Transverse colon (tissue), 4 donors: Measurements from ENCODE around the gene GAPVD1. TPM values are rescaled to one million over a fixed set of nuclear protein-coding genes. Genes with fewer than 3 reads are reported as not detected.

Source experiments
- DNase-seq: peaks from one replicate; pipeline ENCODE4 v3.0.0-alpha.2; 2019
- H3K27ac ChIP-seq, 4 donors: fragments of 200-600 bp; sonication (generic); 2 replicates each; pipeline ENCODE4 v1.5.1; 2016 to 2018; ENCODE audit warnings: inconsistent platforms in 4 of 4
- H3K27me3 ChIP-seq: fragments of 200-600 bp; sonication (generic); 2 replicates; pipeline ENCODE4 v1.5.1; 2017; ENCODE audit warnings: inconsistent platforms
- H3K36me3 ChIP-seq, 4 donors: fragments of 200-600 bp; sonication (generic); 2 replicates each; pipeline ENCODE4 v1.5.1; 2017 to 2019; ENCODE audit warnings: inconsistent platforms in 4 of 4
- H3K4me1 ChIP-seq, 4 donors: fragments of 200-600 bp; sonication (generic); 2 replicates each; pipeline ENCODE4 v1.5.1; 2017 to 2020; ENCODE audit warnings: inconsistent platforms in 4 of 4
- H3K4me3 ChIP-seq, 4 donors: fragments of 200-600 bp; sonication (generic); 1 replicate in 1 of 4; 2 replicates in 3 of 4; pipeline versions ENCODE4 v1.5.1 to v1.6.1; 2017 to 2019; ENCODE audit warnings: inconsistent platforms in 4 of 4
- H3K9me3 ChIP-seq, 2 donors: fragments of 200-600 bp; sonication (generic); 2 replicates each; pipeline ENCODE4 v1.5.1; 2017 to 2019; ENCODE audit warnings: inconsistent platforms in 2 of 2
- CTCF ChIP-seq, 5 experiments: fragments of 200-600 bp in 3 of 5; fragments of 450-650 bp in 2 of 5; sonication (generic) in 3 of 5; IDR thresholded peaks; 1 replicate in 2 of 5; 2 replicates in 3 of 5; pipeline ENCODE4 v1.5.1; 2016 to 2017; ENCODE audit warnings: antibody characterized with exemption in 5 of 5, inconsistent platforms in 3 of 5, mild to moderate bottlenecking in 2 of 5, moderate library complexity in 1 of 5
- EP300 ChIP-seq: sonication (generic); formaldehyde crosslinking; IDR thresholded peaks from one replicate; pipeline ENCODE4 v1.6.1; 2017; ENCODE audit warnings: antibody characterized with exemption, low read depth
- POLR2A ChIP-seq: fragments of 450-650 bp; IDR thresholded peaks from one replicate; pipeline ENCODE4 v1.6.1; 2016; ENCODE audit warnings: antibody characterized with exemption, mild to moderate bottlenecking, moderate library complexity
- POLR2AphosphoS5 ChIP-seq, 3 donors: sonication (generic); formaldehyde crosslinking; IDR thresholded peaks; one replicate each; pipeline ENCODE4 v1.6.1; 2016; ENCODE audit warnings: antibody characterized with exemption in 3 of 3
- WGBS, 2 donors: methylation state at CpG; one replicate each; pipeline ENCODE4 v1.1.5; 2018; ENCODE audit warnings: low coverage in 1 of 2; 5-methylcytosine and 5-hydroxymethylcytosine counted together
- in situ Hi-C, 4 donors: fragments of 200-750 bp; cut with MboI; loops; one replicate each; pipeline versions ENCODE4 v1.15.0 to v1.15.1; 2017; ENCODE audit warnings: low sequenced_read_pairs in 3 of 4, low pct_ligation_motif_present in 1 of 4, low pct_unique_long_range_greater_than_20kb in 1 of 4
- intact Hi-C: fragments of 100-400 bp; cut with DNase I; formaldehyde crosslinking; loops from one replicate; pipeline ENCODE4 v1.15.1; 2023; ENCODE audit warnings: low total_unique reads
- total RNA-seq, 4 donors: library from RNA; depleted of rRNA; stranded (reverse); fragments of >200 nt; gene quantifications; one replicate each; pipeline ENCODE4 v1.1.0, GENCODE V29; 2016

The GAPVD1 gene
- total RNA-seq, 4 donors from 2014 or later, result 27.7 to 80.4 (median 48.4) TPM

GRCh38 chr9:125355601-125356000 is 94.0 kb downstream of the GAPVD1 start:
- H3K36me3 ChIP-seq, result peaks cover 0 to 63% (median 32%) of the 10 kb centered on the region in 4 donors
- no peaks in the 10 kb centered on the region for H3K9me3 ChIP-seq
- H3K27me3 ChIP-seq, result no peaks in the 10 kb centered on the region
- no peak for DNase-seq
- no peak overlapping the region for H3K27ac ChIP-seq
- 94 to 97% methylated on average over 10 to 11 of the region's 11 CpGs for WGBS, 2 donors
- in situ Hi-C loops, result loop anchor here in 1 of 4 donors (25.0 kb wide), 1 partner anchor 443 kb away; no protein-coding TSS in a partner anchor
- H3K4me1 ChIP-seq, result no peaks in the 10 kb centered on the region
- no peak overlapping the region for H3K4me3 ChIP-seq
- intact Hi-C loops, result no loop called here
- TF ChIP-seq EP300 (no peak), POLR2A (no peak), POLR2AphosphoS5 (IDR thresholded peaks at IDR 0.05) (no peak), CTCF (IDR thresholded peaks at IDR 0.05) (no peak)

DNA sequence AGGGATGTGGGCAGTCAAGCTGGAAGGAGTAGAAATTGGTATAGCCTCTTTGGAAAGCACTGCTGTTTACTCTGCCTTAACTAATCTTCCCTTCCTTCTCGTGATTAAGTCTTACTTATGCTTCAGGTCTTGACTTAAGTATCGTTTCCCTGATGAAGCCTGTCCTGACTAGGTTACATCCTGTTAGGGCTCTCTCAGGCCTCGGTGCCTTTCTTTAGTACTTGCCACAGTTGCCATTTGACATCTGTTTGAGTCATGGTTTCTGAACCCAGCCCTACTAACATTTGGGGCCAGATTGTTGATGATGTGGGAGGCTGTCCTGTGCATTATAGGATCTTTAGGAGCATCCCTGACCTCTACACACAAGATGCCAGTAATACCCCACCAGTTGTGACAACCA is 94.4 kb downstream of the GAPVD1 start:
- TF ChIP-seq EP300, result no peak
- TF ChIP-seq POLR2A, result no peak
- TF ChIP-seq POLR2AphosphoS5 (IDR thresholded peaks at IDR 0.05), result no peak
- no peak for TF ChIP-seq CTCF (IDR thresholded peaks at IDR 0.05)
- Histone ChIP-seq H3K36me3 (peaks cover 0 to 63% (median 30%) of the 10 kb centered on the region in 4 donors), H3K4me1 (no peaks in the 10 kb centered on the region), H3K27ac (no peak overlapping the region), H3K9me3 (no peaks in the 10 kb centered on the region), H3K4me3 (no peak overlapping the region), H3K27me3 (no peaks in the 10 kb centered on the region)
- DNase-seq, result no peak
- 85% methylated on average over 3 of the region's 3 CpGs; no CpG with 5 or more reads in 1 of the 2 donors for WGBS, 2 donors
- intact Hi-C loops, result no loop called here
- in situ Hi-C loops, result loop anchor here in 1 of 4 donors (25.0 kb wide), 1 partner anchor 444 kb away; no protein-coding TSS in a partner anchor

DNA sequence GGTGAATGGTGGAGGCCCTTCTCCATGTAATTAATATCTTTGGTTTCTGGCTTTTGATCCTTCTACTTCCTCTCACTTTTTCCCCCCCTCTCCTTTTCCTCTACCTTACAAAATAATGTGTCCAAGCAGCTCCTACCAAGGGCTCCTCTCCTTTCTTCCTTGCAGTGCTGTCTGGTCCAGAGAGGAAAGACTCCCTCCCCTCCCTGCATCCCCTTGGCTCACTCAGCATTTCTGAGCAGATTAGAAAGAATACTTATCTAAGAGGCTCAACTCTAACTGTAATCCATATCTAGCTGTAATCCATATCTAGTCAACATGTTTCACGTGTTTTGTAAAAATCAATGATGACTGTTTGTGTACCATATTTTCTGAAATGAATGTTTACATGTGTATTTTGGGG is 97.4 kb downstream of the GAPVD1 start:
- WGBS, 2 donors, result 88 to 100% methylated on average over 1 of the region's 1 CpG
- H3K27ac ChIP-seq, result no peak overlapping the region
- H3K36me3 ChIP-seq, result peaks cover 0 to 69% (median 29%) of the 10 kb centered on the region in 4 donors
- intact Hi-C loops (no loop called here), in situ Hi-C loops (loop anchor here in 1 of 4 donors (25.0 kb wide), 1 partner anchor 447 kb away; no protein-coding TSS in a partner anchor)
- no peaks in the 10 kb centered on the region for H3K27me3 ChIP-seq
- no peaks in the 10 kb centered on the region for H3K4me1 ChIP-seq
- no peaks in the 10 kb centered on the region for H3K9me3 ChIP-seq
- no peak for TF ChIP-seq POLR2AphosphoS5 (IDR thresholded peaks at IDR 0.05)
- TF ChIP-seq CTCF (IDR thresholded peaks at IDR 0.05), result no peak
- no peak for TF ChIP-seq EP300
- TF ChIP-seq POLR2A, result no peak
- DNase-seq, result no peak
- H3K4me3 ChIP-seq, result no peak overlapping the region

DNA sequence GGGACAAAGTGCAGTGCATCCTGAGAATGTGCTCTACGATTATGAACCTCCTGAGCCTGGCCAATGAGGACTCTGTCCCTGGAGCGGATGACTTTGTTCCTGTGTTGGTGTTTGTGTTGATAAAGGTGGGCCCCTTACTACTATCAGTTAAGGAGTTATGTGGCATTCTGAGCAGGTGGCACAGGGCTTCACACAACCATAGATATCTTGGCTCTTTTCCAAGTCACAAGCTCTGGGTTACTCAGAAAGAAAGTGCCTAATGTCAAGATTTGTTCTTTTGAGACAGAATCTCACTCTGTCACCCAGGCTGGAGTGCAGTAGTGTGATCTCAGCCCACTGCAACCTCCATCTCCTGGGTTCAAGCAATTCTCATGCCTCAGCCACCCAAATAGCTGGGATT is 99.0 kb downstream of the GAPVD1 start:
- in situ Hi-C loops (loop anchor here in 1 of 4 donors (25.0 kb wide), 1 partner anchor 448 kb away; no protein-coding TSS in a partner anchor), intact Hi-C loops (no loop called here)
- 94% methylated on average over 2 of the region's 2 CpGs; no CpG with 5 or more reads in 1 of the 2 donors for WGBS, 2 donors
- no peak overlapping the region for H3K4me3 ChIP-seq
- peaks cover 0 to 58% (median 26%) of the 10 kb centered on the region in 4 donors for H3K36me3 ChIP-seq
- H3K9me3 ChIP-seq, result no peaks in the 10 kb centered on the region
- no peak overlapping the region for H3K27ac ChIP-seq
- DNase-seq, result no peak
- TF ChIP-seq POLR2AphosphoS5 (IDR thresholded peaks at IDR 0.05), result no peak
- no peak for TF ChIP-seq POLR2A
- no peak for TF ChIP-seq CTCF (IDR thresholded peaks at IDR 0.05)
- TF ChIP-seq EP300, result no peak
- H3K27me3 ChIP-seq, result no peaks in the 10 kb centered on the region
- H3K4me1 ChIP-seq, result no peaks in the 10 kb centered on the region
